GM20000 (cell line): ENCODE measurements around the gene MUC20.
A peak's percentile ranks its signal among the peaks of the same experiment; 100 is the strongest.

Experiments
- DNase-seq: peaks from one replicate; pipeline ENCODE4 v3.0.0; 2012; ENCODE audit warnings: low spot score
- TF ChIP-seq, protein P1 (sequence below): IDR thresholded peaks from 2 replicates; pipeline ENCODE4 v1.5.1; 2012; ENCODE audit warnings: mild to moderate bottlenecking, control low read depth; ENCODE audit errors: extremely low read depth, missing control alignments

MUC20 gene

GRCh38 chr3:195762611-195763010, 41.8 kb downstream of the MUC20 start:
- TF ChIP-seq, protein P1, sequence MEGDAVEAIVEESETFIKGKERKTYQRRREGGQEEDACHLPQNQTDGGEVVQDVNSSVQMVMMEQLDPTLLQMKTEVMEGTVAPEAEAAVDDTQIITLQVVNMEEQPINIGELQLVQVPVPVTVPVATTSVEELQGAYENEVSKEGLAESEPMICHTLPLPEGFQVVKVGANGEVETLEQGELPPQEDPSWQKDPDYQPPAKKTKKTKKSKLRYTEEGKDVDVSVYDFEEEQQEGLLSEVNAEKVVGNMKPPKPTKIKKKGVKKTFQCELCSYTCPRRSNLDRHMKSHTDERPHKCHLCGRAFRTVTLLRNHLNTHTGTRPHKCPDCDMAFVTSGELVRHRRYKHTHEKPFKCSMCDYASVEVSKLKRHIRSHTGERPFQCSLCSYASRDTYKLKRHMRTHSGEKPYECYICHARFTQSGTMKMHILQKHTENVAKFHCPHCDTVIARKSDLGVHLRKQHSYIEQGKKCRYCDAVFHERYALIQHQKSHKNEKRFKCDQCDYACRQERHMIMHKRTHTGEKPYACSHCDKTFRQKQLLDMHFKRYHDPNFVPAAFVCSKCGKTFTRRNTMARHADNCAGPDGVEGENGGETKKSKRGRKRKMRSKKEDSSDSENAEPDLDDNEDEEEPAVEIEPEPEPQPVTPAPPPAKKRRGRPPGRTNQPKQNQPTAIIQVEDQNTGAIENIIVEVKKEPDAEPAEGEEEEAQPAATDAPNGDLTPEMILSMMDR: no peak
- no peak for DNase-seq

DNA sequence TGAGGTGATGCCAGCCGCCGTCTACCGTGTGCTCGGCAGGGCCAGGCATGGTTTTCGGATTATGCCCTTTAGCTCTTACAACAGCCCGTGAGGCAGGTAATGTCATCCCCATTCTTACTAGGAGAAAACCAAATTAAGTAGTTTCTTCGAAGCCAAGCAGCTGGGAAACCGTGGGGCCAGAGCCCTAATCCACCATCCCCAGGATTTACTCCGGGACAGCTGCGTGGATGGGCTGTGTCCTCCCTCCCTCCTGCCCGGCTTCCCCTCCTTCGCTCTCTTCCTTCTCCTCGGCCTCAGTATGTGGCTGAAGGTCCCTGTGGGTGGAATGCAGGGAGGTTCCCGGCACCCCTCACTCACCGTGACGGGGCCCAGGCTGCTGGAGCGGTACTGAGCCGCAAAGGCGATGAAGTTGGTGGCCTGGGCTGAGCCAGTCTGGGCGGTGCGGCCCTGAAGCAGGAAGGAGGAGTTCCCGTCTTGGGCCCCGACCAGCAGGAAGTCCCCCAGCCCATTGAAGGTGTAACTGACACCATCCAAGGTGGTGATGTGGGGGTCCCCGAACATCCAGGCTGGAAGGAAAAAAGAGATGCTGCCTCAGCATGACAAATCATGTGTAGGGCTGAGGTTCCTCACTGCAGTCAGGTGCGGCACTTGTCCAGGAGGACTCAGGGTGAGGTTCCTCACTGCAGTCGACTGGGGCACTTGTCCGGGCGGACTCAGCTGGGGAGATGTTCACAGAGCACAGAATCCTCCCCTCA, 42.5 kb downstream of the MUC20 start:
- TF ChIP-seq, protein P1: no peak
- DNase-seq: no peak

DNA sequence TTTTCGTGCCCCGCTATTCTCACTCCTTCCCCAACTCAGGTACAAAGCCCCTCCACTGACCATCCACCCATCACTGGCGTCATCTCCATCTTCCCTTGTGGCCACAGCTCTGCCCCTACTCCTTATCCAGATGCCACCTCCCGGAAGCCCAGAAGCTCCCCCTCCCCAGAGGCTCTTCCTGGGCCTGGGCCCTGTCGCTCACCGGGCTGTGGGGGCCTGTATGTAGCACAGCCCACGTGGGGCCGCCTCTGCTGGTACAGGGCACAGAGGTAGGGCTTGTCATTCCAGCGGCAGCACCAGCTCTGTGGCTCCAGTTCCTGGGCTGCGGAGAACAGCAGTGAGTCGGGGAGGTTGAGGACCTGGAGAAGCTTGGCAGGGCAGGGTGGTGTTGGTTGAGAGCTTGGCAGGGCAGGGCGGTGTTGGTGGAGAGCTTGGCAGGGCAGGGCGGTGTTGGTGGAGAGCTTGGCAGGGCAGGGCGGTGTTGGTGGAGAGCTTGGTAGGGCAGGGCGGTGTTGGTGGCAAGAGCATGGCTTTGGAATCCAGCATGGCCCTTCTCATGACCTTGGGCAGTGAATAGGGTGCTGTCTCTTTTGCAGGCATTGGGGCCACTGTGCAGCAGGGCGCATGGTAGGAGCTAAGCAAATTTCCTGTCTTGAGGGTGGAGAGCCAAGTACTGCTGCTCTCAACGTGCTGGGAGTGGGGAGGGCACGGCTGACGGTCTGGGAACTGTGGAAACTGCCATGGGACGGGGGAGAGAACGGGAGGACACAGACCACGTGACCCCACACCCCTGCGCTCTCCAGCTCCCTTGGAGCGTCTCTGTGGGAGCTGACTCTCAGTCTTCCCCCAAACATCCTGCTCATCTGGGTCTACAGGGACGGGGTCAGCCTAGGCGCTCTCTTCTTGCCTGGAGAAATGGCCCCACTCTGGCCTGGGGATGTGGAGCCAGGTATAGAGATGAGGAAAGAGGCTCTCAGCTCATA, 43.4 kb downstream of the MUC20 start:
- TF ChIP-seq, protein P1: no peak
- peak; percentile 16 for DNase-seq

GRCh38 chr3:195764961-195765706, 44.4 kb downstream of the MUC20 start:
- TF ChIP-seq, protein P1: no peak
- DNase-seq: peak; percentile 26

DNA sequence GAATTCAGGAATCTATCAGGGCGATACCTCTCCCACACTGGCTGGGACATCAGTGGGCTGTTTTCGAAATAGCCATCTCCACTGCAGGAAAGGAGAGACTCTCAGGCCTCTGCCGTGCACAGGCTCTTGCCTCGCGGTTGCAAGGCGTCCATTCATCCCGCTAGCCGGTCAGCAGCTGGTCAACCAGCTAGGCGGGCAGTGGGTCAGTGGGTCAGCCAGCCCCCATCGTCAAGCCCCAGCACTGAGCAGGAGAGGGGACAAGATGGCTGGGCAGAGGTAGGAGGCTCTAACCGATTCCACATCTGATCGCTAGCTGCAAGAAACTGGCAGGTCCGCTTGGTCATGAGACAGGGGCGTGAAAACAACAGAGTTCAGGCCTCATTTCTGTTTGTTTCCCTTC, 45.9 kb downstream of the MUC20 start:
- TF ChIP-seq, protein P1: no peak

DNA sequence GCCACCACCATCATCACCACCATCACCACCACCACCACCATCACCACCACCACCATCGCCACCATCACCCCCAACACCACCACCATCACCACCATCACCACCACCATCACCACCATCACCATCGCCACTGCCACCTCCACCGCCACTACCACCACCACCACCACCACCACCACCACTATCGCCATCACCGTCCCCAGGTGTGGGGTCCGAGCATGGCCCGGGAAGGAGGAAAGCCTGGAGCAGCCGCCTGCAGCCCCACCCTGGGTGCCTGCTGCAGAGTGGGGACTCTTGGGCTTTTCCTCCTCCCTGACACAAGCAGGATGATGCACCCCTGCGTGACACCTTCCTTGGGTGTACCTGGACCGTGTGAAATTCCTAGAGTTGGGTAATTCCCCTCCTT, 47.0 kb downstream of the MUC20 start:
- TF ChIP-seq, protein P1: no peak
- DNase-seq: no peak

More for the DNA sequence above, 45.9 kb downstream of the MUC20 start:
- DNase-seq: no peak
